Progenitor cell of endocrine pancreas (in vitro differentiated cells): ENCODE results near the gene C16orf96. TPM values are rescaled to one million over a fixed set of nuclear protein-coding genes. Genes with fewer than 3 reads are reported as not detected.

Experiments used
- DNase-seq: peaks from one replicate; pipeline ENCODE4 v3.0.0; 2021; ENCODE audit warnings: low spot score; ENCODE audit not compliant: unreplicated experiment
- H3K27ac Mint-ChIP-seq: 2 replicates; pipeline ENCODE4 v1.8.0; 2021; ENCODE audit warnings: mild to moderate bottlenecking, moderate library complexity, mixed read lengths
- H3K27me3 Mint-ChIP-seq: 2 replicates; pipeline ENCODE4 v1.8.0; 2021; ENCODE audit warnings: mixed read lengths
- H3K36me3 Mint-ChIP-seq: 2 replicates; pipeline ENCODE4 v1.8.0; 2022; ENCODE audit warnings: mixed read lengths; ENCODE audit not compliant: insufficient read depth
- H3K4me1 Mint-ChIP-seq: 2 replicates; pipeline ENCODE4 v1.8.0; 2021; ENCODE audit warnings: low read depth, mixed read lengths
- H3K4me3 Mint-ChIP-seq: 2 replicates; pipeline ENCODE4 v1.8.0; 2021; ENCODE audit warnings: low read depth, mild to moderate bottlenecking, moderate library complexity, mixed read lengths
- H3K9me3 Mint-ChIP-seq: 2 replicates; pipeline ENCODE4 v1.8.0; 2021; ENCODE audit warnings: low read depth, mixed read lengths
- total RNA-seq: library from RNA; stranded (reverse); gene quantifications from 2 replicates; pipeline ENCODE4 v1.2.1, GENCODE V29; 2021
- TF ChIP-seq, protein P1 (sequence below): fragments of 200-600 bp; sonication (generic); IDR thresholded peaks from one replicate; pipeline ENCODE4 v1.5.0; 2021; ENCODE audit warnings: antibody characterized with exemption, mild to moderate bottlenecking; ENCODE audit not compliant: unreplicated experiment

Gene C16orf96
- total RNA-seq, 1 donor from 2014 or later, result 1.7 TPM

DNA sequence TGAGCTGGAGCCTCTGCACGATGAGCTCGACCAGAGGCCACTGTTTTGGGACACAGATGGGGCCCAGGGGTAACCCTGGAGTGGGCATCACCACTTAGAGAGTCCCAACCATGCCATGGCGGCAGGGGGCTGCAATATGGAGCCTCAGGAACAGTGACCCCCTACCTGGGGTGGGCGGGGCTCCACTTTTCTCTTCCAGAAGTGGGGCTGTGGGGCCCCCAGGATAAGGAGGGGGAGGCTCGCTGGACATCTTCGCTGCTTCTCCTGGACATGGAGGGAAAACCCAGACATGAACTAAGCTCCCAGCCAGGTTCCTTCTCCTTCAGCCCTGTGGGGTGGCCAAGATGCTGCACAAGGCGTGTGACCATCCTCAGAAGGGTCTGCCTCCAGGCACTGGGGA is 42.3 kb upstream of the C16orf96 start:
- Mint-ChIP-seq H3K9me3 (no peaks in the 10 kb centered on the region), H3K4me1 (no peaks in the 10 kb centered on the region), H3K4me3 (no peak overlapping the region), H3K27me3 (no peaks in the 10 kb centered on the region), H3K36me3 (peaks cover 4% of the 10 kb centered on the region), H3K27ac (no peak overlapping the region)
- TF ChIP-seq, protein P1, sequence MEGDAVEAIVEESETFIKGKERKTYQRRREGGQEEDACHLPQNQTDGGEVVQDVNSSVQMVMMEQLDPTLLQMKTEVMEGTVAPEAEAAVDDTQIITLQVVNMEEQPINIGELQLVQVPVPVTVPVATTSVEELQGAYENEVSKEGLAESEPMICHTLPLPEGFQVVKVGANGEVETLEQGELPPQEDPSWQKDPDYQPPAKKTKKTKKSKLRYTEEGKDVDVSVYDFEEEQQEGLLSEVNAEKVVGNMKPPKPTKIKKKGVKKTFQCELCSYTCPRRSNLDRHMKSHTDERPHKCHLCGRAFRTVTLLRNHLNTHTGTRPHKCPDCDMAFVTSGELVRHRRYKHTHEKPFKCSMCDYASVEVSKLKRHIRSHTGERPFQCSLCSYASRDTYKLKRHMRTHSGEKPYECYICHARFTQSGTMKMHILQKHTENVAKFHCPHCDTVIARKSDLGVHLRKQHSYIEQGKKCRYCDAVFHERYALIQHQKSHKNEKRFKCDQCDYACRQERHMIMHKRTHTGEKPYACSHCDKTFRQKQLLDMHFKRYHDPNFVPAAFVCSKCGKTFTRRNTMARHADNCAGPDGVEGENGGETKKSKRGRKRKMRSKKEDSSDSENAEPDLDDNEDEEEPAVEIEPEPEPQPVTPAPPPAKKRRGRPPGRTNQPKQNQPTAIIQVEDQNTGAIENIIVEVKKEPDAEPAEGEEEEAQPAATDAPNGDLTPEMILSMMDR, result no peak
- DNase-seq, result no peak

DNA sequence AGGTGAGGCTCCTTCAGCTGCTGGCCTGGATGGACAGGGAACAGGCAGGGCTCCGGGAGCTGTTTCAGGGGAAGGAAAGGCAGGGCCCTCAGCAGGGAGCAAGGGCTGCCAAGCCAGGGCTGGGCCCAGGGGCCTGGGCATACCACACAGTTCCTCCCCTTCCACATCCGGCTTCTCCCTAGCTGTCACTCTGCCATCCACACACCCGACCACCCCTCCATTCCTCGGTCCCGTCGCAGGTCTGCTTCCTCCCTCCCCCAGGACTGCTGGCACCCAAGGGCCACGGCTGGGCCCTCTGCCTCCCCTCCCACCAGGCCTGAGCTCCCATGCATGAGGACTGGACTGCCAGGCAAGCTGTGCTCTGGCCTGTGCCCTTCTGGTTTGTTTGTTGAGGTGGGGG is 41.5 kb upstream of the C16orf96 start:
- Mint-ChIP-seq H3K9me3 (no peaks in the 10 kb centered on the region), H3K27ac (no peak overlapping the region), H3K4me1 (no peaks in the 10 kb centered on the region), H3K36me3 (peaks cover 4% of the 10 kb centered on the region), H3K4me3 (no peak overlapping the region), H3K27me3 (no peaks in the 10 kb centered on the region)
- TF ChIP-seq, protein P1, result no peak
- DNase-seq, result no peak

DNA sequence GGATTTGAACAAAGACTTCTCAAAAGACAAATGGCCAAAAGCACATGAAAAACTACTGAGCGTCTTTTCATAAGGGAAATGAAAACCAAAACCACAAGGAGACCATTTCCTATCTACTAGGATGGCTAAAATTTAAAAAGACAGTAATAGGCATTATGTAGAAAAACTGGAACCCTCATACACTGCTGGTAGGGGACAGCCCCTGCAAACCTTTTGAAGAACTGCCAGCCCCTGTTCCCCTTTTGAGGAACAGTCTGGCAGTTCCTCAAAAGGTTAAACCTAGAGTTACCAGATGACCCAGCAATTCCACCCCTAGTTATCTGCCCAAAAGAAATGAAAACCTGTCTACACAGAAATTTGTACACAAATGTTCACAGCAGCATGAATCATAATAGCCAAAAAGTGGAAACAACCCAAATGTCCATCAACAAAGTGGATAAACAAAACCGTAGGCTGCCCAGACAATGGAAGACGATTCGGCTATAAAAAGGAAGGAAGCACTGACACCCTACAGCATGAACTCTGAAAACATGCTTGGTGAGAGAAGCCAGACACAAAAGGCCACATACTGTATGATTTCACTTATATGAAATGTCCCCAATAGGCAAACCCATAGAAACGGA is 40.4 kb upstream of the C16orf96 start:
- H3K27ac Mint-ChIP-seq, result no peak overlapping the region
- H3K4me3 Mint-ChIP-seq, result no peak overlapping the region
- H3K27me3 Mint-ChIP-seq, result no peaks in the 10 kb centered on the region
- no peaks in the 10 kb centered on the region for H3K4me1 Mint-ChIP-seq
- peaks cover 2% of the 10 kb centered on the region for H3K36me3 Mint-ChIP-seq
- TF ChIP-seq, protein P1, result no peak
- no peak for DNase-seq
- H3K9me3 Mint-ChIP-seq, result no peaks in the 10 kb centered on the region

DNA sequence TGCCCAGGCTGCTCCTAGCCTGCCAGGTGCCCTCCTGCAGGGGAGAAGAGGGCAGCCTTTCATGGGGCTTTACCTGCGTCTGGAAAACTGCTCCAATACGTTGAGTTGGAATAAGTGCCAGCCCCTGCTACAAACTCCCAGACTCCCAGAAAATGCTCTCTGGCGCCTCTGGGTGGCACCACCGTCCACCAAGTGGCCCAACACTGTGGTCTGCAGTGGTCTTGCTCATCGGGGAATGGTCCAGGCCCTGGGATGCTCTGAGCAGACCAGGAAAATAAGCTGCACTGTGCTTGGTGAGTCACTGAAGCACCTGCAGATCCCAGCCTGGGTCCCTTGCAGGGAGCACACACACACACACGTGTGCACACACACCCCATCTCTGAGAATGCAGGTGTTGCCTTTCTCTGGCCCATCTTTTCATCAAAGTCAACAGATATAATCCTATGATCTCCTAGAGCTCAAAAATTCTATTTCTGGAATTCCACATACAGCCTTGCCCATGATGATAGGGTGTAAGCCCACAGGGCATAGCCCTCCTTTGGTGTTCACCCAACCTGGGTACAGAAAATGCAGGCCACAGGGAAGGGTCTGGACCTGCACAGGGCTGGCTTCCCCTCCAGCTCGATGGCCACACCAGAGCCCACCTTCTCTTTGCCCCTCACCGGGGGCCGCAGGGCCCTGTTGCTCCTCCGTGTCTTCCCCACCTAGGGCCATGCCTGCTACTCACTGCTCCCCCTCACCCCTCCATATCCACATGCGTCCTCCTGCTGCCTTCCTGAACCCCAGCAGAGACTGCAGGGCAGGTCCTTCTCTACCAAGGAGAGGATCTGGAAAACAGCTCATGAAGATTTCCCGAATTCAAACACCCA is 38.1 kb upstream of the C16orf96 start:
- H3K4me3 Mint-ChIP-seq, result no peak overlapping the region
- no peaks in the 10 kb centered on the region for H3K27me3 Mint-ChIP-seq
- H3K9me3 Mint-ChIP-seq, result no peaks in the 10 kb centered on the region
- no peak overlapping the region for H3K27ac Mint-ChIP-seq
- TF ChIP-seq, protein P1, result peak; percentile 72
- no peaks in the 10 kb centered on the region for H3K4me1 Mint-ChIP-seq
- peak; percentile 39 for DNase-seq
- H3K36me3 Mint-ChIP-seq, result no peaks in the 10 kb centered on the region

DNA sequence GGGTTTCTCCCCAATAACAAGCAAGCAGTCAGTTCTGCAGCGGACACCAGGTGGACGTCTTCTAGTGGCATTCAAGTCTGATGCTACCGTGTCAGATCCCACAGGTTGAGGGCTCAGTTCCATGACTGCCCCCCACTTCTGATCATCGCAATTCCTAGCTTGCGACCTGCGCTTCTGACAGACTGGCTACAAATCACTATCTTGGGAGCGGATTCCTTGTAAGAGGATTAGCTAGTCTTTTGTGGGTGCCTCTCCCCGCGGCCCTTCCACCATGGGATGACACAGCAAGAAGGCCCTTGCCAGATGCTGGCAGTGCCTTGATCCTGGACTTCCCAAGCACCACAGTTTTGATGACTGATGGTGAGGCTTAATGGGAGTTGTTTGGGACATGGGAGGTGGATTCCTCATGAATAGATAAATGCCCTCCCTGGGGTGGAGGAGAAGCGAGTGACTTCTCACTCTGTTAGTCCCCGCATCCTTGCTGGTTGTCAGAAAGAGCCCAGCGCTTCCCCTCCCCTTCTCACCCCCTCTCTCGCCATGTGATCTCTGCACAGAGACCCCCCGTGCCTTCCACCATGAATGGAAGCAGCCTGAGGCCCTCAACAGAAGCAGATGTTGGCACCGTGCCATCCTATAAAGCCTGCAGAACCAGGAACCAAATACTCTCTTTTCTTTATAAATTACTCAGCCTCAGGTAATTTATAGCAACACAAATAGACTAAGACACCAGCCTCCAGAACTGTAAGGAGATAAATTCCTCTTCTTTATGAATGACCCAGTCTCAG is 36.7 kb upstream of the C16orf96 start:
- TF ChIP-seq, protein P1, result no peak
- Mint-ChIP-seq H3K27me3 (no peaks in the 10 kb centered on the region), H3K9me3 (no peaks in the 10 kb centered on the region), H3K36me3 (no peaks in the 10 kb centered on the region), H3K4me3 (no peak overlapping the region), H3K4me1 (no peaks in the 10 kb centered on the region), H3K27ac (no peak overlapping the region)
- DNase-seq, result no peak
